ENCODE measurements around the gene PPP3CB. TPM values are rescaled to one million over a fixed set of nuclear protein-coding genes. Genes with fewer than 3 reads are reported as not detected.

The PPP3CB gene
- total and polyA plus RNA-seq, 7 experiments from 2014 or later, result 6.2 to 44.5 (median 34.9) TPM

DNA sequence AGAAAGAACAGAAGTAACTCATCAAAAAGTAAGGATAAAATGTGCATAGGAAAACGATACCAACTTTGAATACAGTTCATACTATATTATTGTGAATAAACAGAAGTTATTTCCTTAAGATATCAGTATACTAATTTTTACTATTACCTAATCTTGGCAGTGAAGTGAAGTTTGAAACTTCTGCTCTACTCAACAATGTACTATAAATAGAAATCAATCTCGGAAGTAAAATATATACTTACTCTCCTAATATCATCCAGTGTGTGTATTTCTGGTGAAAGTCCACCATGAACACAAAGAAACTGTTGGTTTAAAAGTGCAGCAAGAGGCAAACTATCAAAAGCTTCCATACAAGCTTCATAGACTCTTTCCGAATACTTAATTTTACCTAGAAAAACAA is 24.6 kb downstream of the PPP3CB start:
- intact Hi-C loops (cut with micrococcal nuclease), result no loop called here
- H3K36me3 ChIP-seq (ENCODE audit: control insufficient read depth in 2 of 3, insufficient read depth in 3 of 3, low read length in 3 of 3), result peaks cover 9 to 67% (median 19%) of the 10 kb centered on the region in 3 experiments
- ATAC-seq, result no peak
- H3K27ac Mint-ChIP-seq, result peak overlapping the region in 2 of 9 donors; percentile 40 to 56
- H3K4me3 Mint-ChIP-seq, result no peak overlapping the region
- DNase-seq, result no peak
- no peaks in the 10 kb centered on the region for H3K27me3 Mint-ChIP-seq
- ChIA-PET POLR2A (interaction anchor here (2.0 kb wide), 1 partner anchor 25 kb away, joined by 8 read pairs; the partner anchor contains the start of gene PPP3CB), CTCF (interaction anchor here (0.7 kb wide), 1 partner anchor 41 kb away, joined by 3 read pairs; no protein-coding TSS in a partner anchor)
- no peaks in the 10 kb centered on the region for H3K4me1 ChIP-seq (ENCODE audit: control insufficient read depth in 2 of 2, insufficient read depth in 2 of 2, low read length in 2 of 2)
- peaks cover 0 to 10% (median 5%) of the 10 kb centered on the region in 7 donors for H3K4me1 Mint-ChIP-seq
- no peaks in the 10 kb centered on the region for H3K9me3 Mint-ChIP-seq
- no peak overlapping the region for H3K4me3 ChIP-seq (ENCODE audit: low read length)
- no peaks in the 10 kb centered on the region for H3K27me3 ChIP-seq (ENCODE audit: control insufficient read depth in 2 of 2, insufficient read depth in 2 of 2, low read length in 2 of 2)
- no peaks in the 10 kb centered on the region for H3K9me3 ChIP-seq (ENCODE audit: control insufficient read depth in 2 of 3, low read length in 3 of 3)
- H3K27ac ChIP-seq (ENCODE audit: low read depth, low read length), result no peak overlapping the region
- H3K36me3 Mint-ChIP-seq, result peaks cover 22 to 50% (median 31%) of the 10 kb centered on the region in 5 donors

DNA sequence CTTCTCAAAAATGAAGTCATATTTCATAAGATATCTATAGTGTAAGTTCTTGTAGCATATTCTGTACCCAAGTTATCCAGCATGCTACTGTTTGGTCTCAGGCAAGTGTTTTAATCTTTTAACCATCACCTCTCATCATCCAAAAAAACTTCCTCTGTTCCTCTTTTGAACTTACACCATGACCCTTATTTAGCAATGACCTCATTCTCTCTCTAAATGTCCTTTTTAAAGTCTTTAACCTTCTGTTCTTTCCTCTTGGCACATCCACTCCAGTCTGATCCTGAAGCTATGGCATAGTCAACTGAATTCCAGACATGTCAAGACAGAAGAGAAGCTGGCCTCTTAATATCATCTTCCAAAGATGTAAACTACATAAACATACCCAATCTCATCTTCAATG is 26.2 kb downstream of the PPP3CB start:
- peaks cover 16 to 48% (median 29%) of the 10 kb centered on the region in 5 donors for H3K36me3 Mint-ChIP-seq
- DNase-seq (no peak), ATAC-seq (no peak)
- Histone ChIP-seq H3K9me3 (ENCODE audit: control insufficient read depth in 2 of 3, low read length in 3 of 3) (no peaks in the 10 kb centered on the region), H3K27me3 (ENCODE audit: control insufficient read depth in 2 of 2, insufficient read depth in 2 of 2, low read length in 2 of 2) (no peaks in the 10 kb centered on the region), H3K36me3 (ENCODE audit: control insufficient read depth in 2 of 3, insufficient read depth in 3 of 3, low read length in 3 of 3) (peaks cover 19 to 65% (median 20%) of the 10 kb centered on the region in 3 experiments), H3K4me3 (ENCODE audit: low read length) (no peak overlapping the region), H3K4me1 (ENCODE audit: control insufficient read depth in 2 of 2, insufficient read depth in 2 of 2, low read length in 2 of 2) (no peaks in the 10 kb centered on the region), H3K27ac (ENCODE audit: low read depth, low read length) (no peak overlapping the region)
- H3K27ac Mint-ChIP-seq, result peak overlapping the region in 5 of 9 donors; percentile 7 to 51 (median 46)
- intact Hi-C loops (cut with micrococcal nuclease), result no loop called here
- H3K4me1 Mint-ChIP-seq, result peaks cover 0 to 10% (median 0%) of the 10 kb centered on the region in 7 donors
- no peaks in the 10 kb centered on the region for H3K9me3 Mint-ChIP-seq
- H3K27me3 Mint-ChIP-seq, result no peaks in the 10 kb centered on the region
- H3K4me3 Mint-ChIP-seq, result no peak overlapping the region
- ChIA-PET CTCF (no interaction called here), POLR2A (interaction anchor here (2.0 kb wide), 1 partner anchor 26 kb away, joined by 8 read pairs; the partner anchor contains the start of gene PPP3CB)

DNA sequence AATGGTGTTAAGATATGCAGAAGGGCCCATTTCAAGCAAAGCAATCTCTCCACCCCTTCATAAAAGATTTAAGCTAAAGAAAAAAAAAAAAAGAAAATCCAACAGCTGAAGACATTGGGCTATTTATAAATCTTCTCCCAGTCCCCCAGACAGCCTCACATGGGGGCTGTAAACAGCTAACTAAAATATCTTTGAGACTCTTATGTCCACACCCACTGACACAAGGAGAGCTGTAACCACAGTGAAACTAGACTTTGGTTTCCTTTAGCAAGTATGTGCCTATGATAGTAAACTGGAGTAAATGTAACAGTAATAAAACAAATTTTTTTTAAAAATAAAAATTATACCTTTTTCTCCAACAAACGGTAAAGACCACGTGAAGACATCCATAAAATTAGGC is 28.6 kb downstream of the PPP3CB start:
- H3K36me3 ChIP-seq (ENCODE audit: control insufficient read depth in 2 of 3, insufficient read depth in 3 of 3, low read length in 3 of 3), result peaks cover 16 to 51% (median 17%) of the 10 kb centered on the region in 3 experiments
- peaks cover 0 to 14% (median 2%) of the 10 kb centered on the region in 7 donors for H3K4me1 Mint-ChIP-seq
- H3K9me3 ChIP-seq (ENCODE audit: control insufficient read depth in 2 of 3, low read length in 3 of 3), result no peaks in the 10 kb centered on the region
- no peaks in the 10 kb centered on the region for H3K27me3 Mint-ChIP-seq
- intact Hi-C loops (cut with micrococcal nuclease), result no loop called here
- no peak overlapping the region for H3K4me3 Mint-ChIP-seq
- peaks cover 12 to 54% (median 33%) of the 10 kb centered on the region in 5 donors for H3K36me3 Mint-ChIP-seq
- ATAC-seq (no peak), DNase-seq (no peak)
- no peak overlapping the region for H3K27ac Mint-ChIP-seq
- ChIA-PET CTCF (no interaction called here), POLR2A (interaction anchor here (0.5 to 2.4 kb wide), 3 partner anchors 15 to 364 kb away, joined by 3 to 9 read pairs (median 4); partner anchors contain the start of gene PPP3CB)
- H3K27me3 ChIP-seq (ENCODE audit: control insufficient read depth in 2 of 2, insufficient read depth in 2 of 2, low read length in 2 of 2), result no peaks in the 10 kb centered on the region
- H3K27ac ChIP-seq (ENCODE audit: low read depth, low read length), result no peak overlapping the region
- H3K4me3 ChIP-seq (ENCODE audit: low read length), result no peak overlapping the region
- peaks cover 0 to 1% (median 0%) of the 10 kb centered on the region in 11 donors for H3K9me3 Mint-ChIP-seq
- no peaks in the 10 kb centered on the region for H3K4me1 ChIP-seq (ENCODE audit: control insufficient read depth in 2 of 2, insufficient read depth in 2 of 2, low read length in 2 of 2)

DNA sequence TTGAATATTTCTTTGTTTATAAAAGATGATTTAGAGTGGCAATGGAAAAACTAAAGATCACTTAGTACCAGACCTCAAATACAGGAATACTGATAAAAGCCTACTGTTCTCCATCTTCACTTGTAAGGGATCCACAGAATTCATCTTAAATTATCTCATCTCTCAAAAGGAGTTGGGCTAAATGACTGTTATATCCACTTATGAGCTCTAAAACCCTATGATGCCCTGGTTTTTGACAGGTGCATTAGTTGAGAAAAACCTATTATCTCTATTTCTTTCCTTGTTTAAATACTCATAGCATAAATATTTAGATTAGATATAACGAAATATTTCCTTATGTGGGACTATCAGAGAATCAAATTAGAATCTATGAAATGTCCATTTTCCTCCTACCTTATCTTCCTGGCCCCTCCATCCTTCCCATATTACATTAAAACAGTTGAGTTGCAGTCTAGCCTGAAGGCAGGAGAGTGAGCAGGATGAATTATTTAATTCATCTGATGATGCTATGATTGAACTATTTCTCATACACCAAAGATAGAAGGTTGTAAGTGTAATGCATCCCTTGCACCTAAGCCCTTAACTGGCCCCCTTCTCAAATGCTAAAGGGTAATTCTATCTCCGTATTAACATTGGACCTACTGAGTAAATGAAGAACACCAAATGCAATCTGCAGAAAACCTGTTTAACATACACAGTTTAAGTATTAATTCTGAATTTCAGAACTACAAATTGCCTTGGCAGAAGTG is 29.7 kb downstream of the PPP3CB start:
- Histone ChIP-seq H3K27ac (ENCODE audit: low read depth, low read length) (no peak overlapping the region), H3K36me3 (ENCODE audit: control insufficient read depth in 2 of 3, insufficient read depth in 3 of 3, low read length in 3 of 3) (peaks cover 11 to 50% (median 17%) of the 10 kb centered on the region in 3 experiments), H3K9me3 (ENCODE audit: control insufficient read depth in 2 of 3, low read length in 3 of 3) (no peaks in the 10 kb centered on the region), H3K4me3 (ENCODE audit: low read length) (no peak overlapping the region), H3K4me1 (ENCODE audit: control insufficient read depth in 2 of 2, insufficient read depth in 2 of 2, low read length in 2 of 2) (no peaks in the 10 kb centered on the region), H3K27me3 (ENCODE audit: control insufficient read depth in 2 of 2, insufficient read depth in 2 of 2, low read length in 2 of 2) (no peaks in the 10 kb centered on the region)
- peaks cover 12 to 47% (median 26%) of the 10 kb centered on the region in 5 donors for H3K36me3 Mint-ChIP-seq
- CTCF ChIA-PET, result no interaction called here
- ATAC-seq, result no peak
- H3K9me3 Mint-ChIP-seq, result peaks cover 0 to 1% (median 0%) of the 10 kb centered on the region in 11 donors
- H3K27me3 Mint-ChIP-seq, result no peaks in the 10 kb centered on the region
- intact Hi-C loops (cut with micrococcal nuclease), result no loop called here
- peaks cover 0 to 14% (median 0%) of the 10 kb centered on the region in 7 donors for H3K4me1 Mint-ChIP-seq
- no peak overlapping the region for H3K4me3 Mint-ChIP-seq
- DNase-seq, result no peak
- POLR2A ChIA-PET, result interaction anchor here (0.6 to 2.4 kb wide), 2 partner anchors 30 to 363 kb away, joined by 3 to 9 read pairs; partner anchors contain the start of gene PPP3CB
- no peak overlapping the region for H3K27ac Mint-ChIP-seq

DNA sequence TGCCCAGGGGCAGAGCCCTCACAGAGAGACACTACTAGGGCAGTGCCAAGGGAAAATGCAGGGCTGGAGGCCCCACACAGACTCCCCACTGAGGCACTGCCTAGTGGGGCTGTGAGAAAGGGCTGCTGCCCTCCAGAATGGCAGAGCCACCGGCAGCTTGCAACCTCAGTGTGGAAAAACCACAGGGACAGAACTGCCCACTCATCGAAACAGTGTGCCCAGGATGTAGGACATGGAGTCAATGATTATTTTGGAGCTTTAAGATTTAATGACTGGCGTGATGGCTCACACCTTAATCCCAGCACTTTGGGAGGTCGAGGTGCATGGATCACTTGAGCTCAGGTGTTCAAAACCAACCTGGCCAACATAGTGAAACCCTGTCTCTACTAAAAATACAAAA is 34.9 kb downstream of the PPP3CB start:
- Histone ChIP-seq H3K27me3 (ENCODE audit: control insufficient read depth in 2 of 2, insufficient read depth in 2 of 2, low read length in 2 of 2) (no peaks in the 10 kb centered on the region), H3K4me3 (ENCODE audit: low read length) (no peak overlapping the region), H3K4me1 (ENCODE audit: control insufficient read depth in 2 of 2, insufficient read depth in 2 of 2, low read length in 2 of 2) (no peaks in the 10 kb centered on the region), H3K27ac (ENCODE audit: low read depth, low read length) (no peak overlapping the region), H3K9me3 (ENCODE audit: control insufficient read depth in 2 of 3, low read length in 3 of 3) (no peaks in the 10 kb centered on the region), H3K36me3 (ENCODE audit: control insufficient read depth in 2 of 3, insufficient read depth in 3 of 3, low read length in 3 of 3) (peaks cover 0 to 23% (median 9%) of the 10 kb centered on the region in 3 experiments)
- peaks cover 0 to 40% (median 26%) of the 10 kb centered on the region in 5 donors for H3K36me3 Mint-ChIP-seq
- peaks cover 0 to 1% (median 0%) of the 10 kb centered on the region in 11 donors for H3K9me3 Mint-ChIP-seq
- H3K4me1 Mint-ChIP-seq, result peaks cover 0 to 18% (median 8%) of the 10 kb centered on the region in 7 donors
- H3K27me3 Mint-ChIP-seq, result no peaks in the 10 kb centered on the region
- no peak overlapping the region for H3K27ac Mint-ChIP-seq
- intact Hi-C loops (cut with micrococcal nuclease), result no loop called here
- H3K4me3 Mint-ChIP-seq, result no peak overlapping the region
- DNase-seq (no peak), ATAC-seq (no peak)
- POLR2A ChIA-PET, result no interaction called here
- CTCF ChIA-PET, result no interaction called here

DNA sequence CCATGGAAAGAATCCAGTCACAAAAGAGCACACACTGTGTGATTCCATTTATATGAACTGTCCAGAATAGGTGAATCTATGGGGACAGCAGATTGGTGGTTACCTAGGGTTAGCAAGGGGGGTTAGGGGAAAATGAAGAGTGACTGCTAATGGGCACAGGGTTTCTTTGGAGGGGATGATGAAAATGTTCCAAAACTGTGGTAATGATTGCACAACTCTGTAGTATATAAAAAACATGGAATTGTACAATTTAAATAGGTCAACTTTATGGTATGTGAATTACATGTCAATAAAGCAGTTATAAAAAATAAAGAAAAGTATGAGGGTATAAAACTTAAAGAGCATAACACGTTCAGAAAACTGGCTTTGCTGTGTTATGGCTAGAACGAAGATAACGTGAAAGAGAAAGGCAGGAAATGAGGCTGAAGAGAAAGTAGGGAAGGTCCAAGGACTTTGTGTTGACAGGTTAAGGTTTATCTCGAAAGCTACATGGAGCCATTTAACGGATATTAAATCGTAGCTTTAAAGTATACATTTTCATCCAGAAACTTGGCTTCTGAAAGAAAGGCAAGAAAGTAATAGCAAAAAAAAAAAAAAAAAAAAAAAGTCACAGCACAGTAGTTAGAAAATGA is 36.0 kb downstream of the PPP3CB start:
- Mint-ChIP-seq H3K4me1 (peaks cover 0 to 23% (median 8%) of the 10 kb centered on the region in 7 donors), H3K4me3 (no peak overlapping the region), H3K27ac (peak overlapping the region in 2 of 9 donors; percentile 17 to 29), H3K27me3 (no peaks in the 10 kb centered on the region), H3K9me3 (peaks cover 0 to 1% (median 0%) of the 10 kb centered on the region in 11 donors), H3K36me3 (peaks cover 4 to 40% (median 25%) of the 10 kb centered on the region in 5 donors)
- ATAC-seq (no peak), DNase-seq (no peak)
- H3K9me3 ChIP-seq (ENCODE audit: control insufficient read depth in 2 of 3, low read length in 3 of 3), result no peaks in the 10 kb centered on the region
- intact Hi-C loops (cut with micrococcal nuclease), result no loop called here
- no peak overlapping the region for H3K27ac ChIP-seq (ENCODE audit: low read depth, low read length)
- peaks cover 0 to 13% (median 0%) of the 10 kb centered on the region in 3 experiments for H3K36me3 ChIP-seq (ENCODE audit: control insufficient read depth in 2 of 3, insufficient read depth in 3 of 3, low read length in 3 of 3)
- H3K4me1 ChIP-seq (ENCODE audit: control insufficient read depth in 2 of 2, insufficient read depth in 2 of 2, low read length in 2 of 2), result no peaks in the 10 kb centered on the region
- H3K4me3 ChIP-seq (ENCODE audit: low read length), result no peak overlapping the region
- no peaks in the 10 kb centered on the region for H3K27me3 ChIP-seq (ENCODE audit: control insufficient read depth in 2 of 2, insufficient read depth in 2 of 2, low read length in 2 of 2)
- ChIA-PET CTCF (no interaction called here), POLR2A (no interaction called here)

Measured in naive thymus-derived CD4-positive, alpha-beta T cell (primary cell).